ENCODE results near the gene ELL.

The ELL gene

DNA sequence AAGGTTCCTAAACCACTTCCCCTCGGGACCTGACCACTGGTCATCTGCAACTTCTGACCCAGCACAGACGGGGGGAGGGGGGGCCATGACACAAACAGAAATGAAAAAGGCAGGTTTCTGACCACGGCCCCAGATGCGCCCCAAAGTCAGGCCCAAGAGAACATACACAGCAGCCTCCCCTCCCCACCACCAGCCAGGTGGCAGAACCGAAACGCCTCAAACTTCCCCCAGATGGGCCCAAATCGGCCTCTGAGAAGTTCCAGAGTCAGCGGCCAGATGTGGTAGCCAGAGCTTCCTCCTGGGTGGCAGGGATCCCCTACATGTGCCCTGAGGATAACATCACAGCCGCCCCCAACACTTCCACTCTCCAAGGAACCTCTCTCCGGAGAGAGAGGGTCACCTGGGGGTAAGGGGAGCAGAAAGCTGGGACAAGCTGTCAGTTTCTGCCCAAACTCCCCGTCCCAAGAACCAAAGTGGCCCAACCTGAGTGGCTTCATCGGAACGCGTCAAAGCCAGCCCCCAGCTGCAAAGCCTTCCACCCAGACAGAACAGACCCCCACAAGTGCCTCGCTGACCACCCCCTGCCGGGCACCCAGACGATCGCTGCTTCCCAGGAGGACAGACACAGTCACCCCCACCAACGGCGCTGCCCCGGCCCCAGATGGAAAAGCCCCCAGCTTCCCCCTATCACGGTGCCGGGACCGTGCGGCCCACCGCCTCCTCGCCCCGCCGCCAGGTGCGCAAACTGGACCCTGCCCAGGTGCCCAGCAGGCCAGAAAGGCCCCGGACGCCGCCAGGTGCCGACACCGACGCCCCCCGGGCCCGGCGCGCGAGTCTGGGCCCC is 800 bp downstream of the ELL start:
- Histone ChIP-seq H2BK12ac (ENCODE audit: low read length) (peak overlapping the region; percentile 84), H3K4ac (ENCODE audit: low read length) (no peak overlapping the region), H3K18ac (ENCODE audit: low read length) (peak overlapping the region; percentile 60), H3K79me1 (ENCODE audit: low read depth, low read length) (peaks cover 12% of the 10 kb centered on the region), H3K9me3 (replicated peaks in 1 of 2; ENCODE audit: control insufficient read depth in 2 of 2, insufficient read depth in 1 of 2, low read depth in 1 of 2, low read length in 2 of 2) (no peaks in the 10 kb centered on the region), H3K23ac (ENCODE audit: low read depth, low read length, poor library complexity) (peak overlapping the region; percentile 20), H2AFZ (ENCODE audit: low read length) (peak overlapping the region; percentile 98), H3K4me1 (ENCODE audit: control insufficient read depth in 2 of 2, insufficient read depth in 1 of 2, low read depth in 1 of 2, low read length in 2 of 2) (peaks cover 6 to 7% of the 10 kb centered on the region in 2 donors), H4K91ac (ENCODE audit: low read depth, low read length, poor library complexity) (no peak overlapping the region), H4K8ac (ENCODE audit: low read depth, low read length) (peak overlapping the region; percentile 99), H2BK5ac (ENCODE audit: low read length) (peak overlapping the region; percentile 39), H2AK5ac (ENCODE audit: low read depth, low read length) (peak overlapping the region; percentile 63), H3K27ac (replicated peaks; ENCODE audit: low read length) (no peak overlapping the region), H2BK15ac (ENCODE audit: low read length) (no peak overlapping the region), H3K27me3 (ENCODE audit: control insufficient read depth in 3 of 3, insufficient read depth in 3 of 3, low read depth in 1 of 3, low read length in 3 of 3) (no peaks in the 10 kb centered on the region), H3K36me3 (replicated peaks in 1 of 2; ENCODE audit: control insufficient read depth in 2 of 2, insufficient read depth in 2 of 2, low read length in 2 of 2) (no peaks in the 10 kb centered on the region), H3K4me3 (ENCODE audit: low read length in 2 of 2) (peak overlapping the region; percentile 96 to 100), H2BK120ac (ENCODE audit: low read depth, low read length) (peak overlapping the region; percentile 72), H3K9ac (ENCODE audit: low read depth, low read length, poor library complexity) (peak overlapping the region; percentile 91), H3K14ac (ENCODE audit: low read length) (peak overlapping the region; percentile 89), H3K4me2 (ENCODE audit: insufficient read depth, low read length, poor library complexity, severe bottlenecking) (peak overlapping the region; percentile 98)
- DNase-seq (ENCODE audit: low spot score) = peak; percentile 26
- no CpG with 5 or more reads among the region's 41 CpGs for WGBS, 2 donors (ENCODE audit: extremely low coverage in 2 of 2, insufficient read length in 2 of 2, insufficient replicate concordance in 1 of 2)

DNA sequence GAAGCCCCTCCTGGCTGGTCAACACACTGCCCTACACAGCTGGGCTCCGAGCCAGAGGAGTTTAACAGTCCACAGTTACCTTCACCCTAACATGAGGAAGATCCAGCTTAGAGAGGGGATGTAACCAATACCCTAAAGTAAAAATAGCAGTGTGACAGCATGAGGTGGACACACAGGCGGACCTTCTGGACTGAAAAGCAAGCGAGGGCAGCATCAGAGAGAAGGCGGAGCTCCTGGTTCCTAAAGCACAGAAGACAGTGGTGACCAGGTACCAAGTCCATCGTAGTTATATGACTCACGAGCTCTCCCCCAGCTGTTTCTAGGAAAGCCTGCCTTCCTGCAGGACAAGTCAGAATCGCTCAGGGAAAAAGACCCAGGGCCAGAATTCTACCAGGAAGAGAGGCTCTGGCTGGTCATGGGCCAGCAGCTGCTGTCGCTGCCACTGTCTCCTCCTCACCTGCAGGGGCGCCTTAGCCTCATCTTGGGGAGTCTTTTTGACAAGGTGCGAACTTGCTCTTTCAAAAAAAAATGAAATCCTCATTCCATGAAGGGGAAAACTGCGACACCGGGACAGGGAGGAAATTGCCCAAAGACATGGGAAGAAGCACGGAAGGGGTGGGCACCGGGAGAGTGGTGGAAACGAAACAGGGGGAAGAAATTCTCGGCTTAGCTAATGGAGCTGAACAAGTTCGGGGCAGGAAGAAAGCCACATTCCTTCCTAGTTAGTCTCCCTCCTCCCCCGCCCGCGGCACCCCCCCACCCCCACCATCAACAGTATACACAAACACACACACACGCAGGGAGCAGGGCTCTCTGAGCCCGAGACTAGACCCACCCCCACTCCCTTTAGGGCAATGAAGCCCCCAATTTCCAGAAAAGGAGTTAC is 1.7 kb downstream of the ELL start:
- Histone ChIP-seq H3K14ac (ENCODE audit: low read length) (no peak overlapping the region), H3K4ac (ENCODE audit: low read length) (no peak overlapping the region), H2BK15ac (ENCODE audit: low read length) (no peak overlapping the region), H3K79me1 (ENCODE audit: low read depth, low read length) (peaks cover 15% of the 10 kb centered on the region), H3K4me3 (ENCODE audit: low read length in 2 of 2) (peak overlapping the region; percentile 96 to 100), H3K27ac (replicated peaks; ENCODE audit: low read length) (no peak overlapping the region), H3K36me3 (replicated peaks in 1 of 2; ENCODE audit: control insufficient read depth in 2 of 2, insufficient read depth in 2 of 2, low read length in 2 of 2) (no peaks in the 10 kb centered on the region), H2BK5ac (ENCODE audit: low read length) (no peak overlapping the region), H3K9ac (ENCODE audit: low read depth, low read length, poor library complexity) (peak overlapping the region; percentile 66), H2BK120ac (ENCODE audit: low read depth, low read length) (no peak overlapping the region), H3K23ac (ENCODE audit: low read depth, low read length, poor library complexity) (no peak overlapping the region), H4K8ac (ENCODE audit: low read depth, low read length) (no peak overlapping the region), H3K18ac (ENCODE audit: low read length) (peak overlapping the region; percentile 28), H3K4me1 (ENCODE audit: control insufficient read depth in 2 of 2, insufficient read depth in 1 of 2, low read depth in 1 of 2, low read length in 2 of 2) (peaks cover 6 to 13% of the 10 kb centered on the region in 2 donors), H3K27me3 (ENCODE audit: control insufficient read depth in 3 of 3, insufficient read depth in 3 of 3, low read depth in 1 of 3, low read length in 3 of 3) (no peaks in the 10 kb centered on the region), H4K91ac (ENCODE audit: low read depth, low read length, poor library complexity) (no peak overlapping the region), H3K9me3 (replicated peaks in 1 of 2; ENCODE audit: control insufficient read depth in 2 of 2, insufficient read depth in 1 of 2, low read depth in 1 of 2, low read length in 2 of 2) (no peaks in the 10 kb centered on the region), H2AFZ (ENCODE audit: low read length) (peak overlapping the region; percentile 77), H3K4me2 (ENCODE audit: insufficient read depth, low read length, poor library complexity, severe bottlenecking) (peak overlapping the region; percentile 98), H2AK5ac (ENCODE audit: low read depth, low read length) (no peak overlapping the region), H2BK12ac (ENCODE audit: low read length) (no peak overlapping the region)
- peak; percentile 39 for DNase-seq (ENCODE audit: low spot score)
- WGBS, 2 donors (ENCODE audit: extremely low coverage in 2 of 2, insufficient read length in 2 of 2, insufficient replicate concordance in 1 of 2) = no CpG with 5 or more reads among the region's 22 CpGs

DNA sequence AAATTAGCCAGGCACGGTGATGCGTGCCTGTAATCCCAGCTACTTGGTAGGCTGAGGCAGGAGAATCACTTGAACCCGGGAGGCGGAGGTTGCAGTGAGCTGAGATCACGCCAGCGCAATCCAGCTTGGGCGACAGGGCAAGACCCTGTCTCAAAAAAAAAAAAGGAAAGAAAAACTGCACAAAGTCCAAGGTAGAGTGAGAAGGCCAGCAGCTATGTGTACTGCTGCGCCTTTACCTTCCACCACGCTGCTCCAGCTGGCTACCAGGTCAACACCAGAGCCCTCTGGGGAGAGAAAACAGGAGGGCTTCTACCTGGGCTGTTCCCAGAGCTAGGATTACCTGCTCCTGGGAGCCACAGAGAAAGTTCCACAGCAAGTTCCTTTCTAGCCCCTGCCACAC is 3.2 kb downstream of the ELL start:
- Histone ChIP-seq H3K4ac (ENCODE audit: low read length) (no peak overlapping the region), H3K27ac (replicated peaks; ENCODE audit: low read length) (no peak overlapping the region), H2AFZ (ENCODE audit: low read length) (no peak overlapping the region), H3K14ac (ENCODE audit: low read length) (no peak overlapping the region), H2AK5ac (ENCODE audit: low read depth, low read length) (no peak overlapping the region), H3K4me3 (ENCODE audit: low read length in 2 of 2) (no peak overlapping the region), H3K9me3 (replicated peaks in 1 of 2; ENCODE audit: control insufficient read depth in 2 of 2, insufficient read depth in 1 of 2, low read depth in 1 of 2, low read length in 2 of 2) (no peaks in the 10 kb centered on the region), H3K27me3 (ENCODE audit: control insufficient read depth in 3 of 3, insufficient read depth in 3 of 3, low read depth in 1 of 3, low read length in 3 of 3) (no peaks in the 10 kb centered on the region), H3K23ac (ENCODE audit: low read depth, low read length, poor library complexity) (no peak overlapping the region), H3K18ac (ENCODE audit: low read length) (no peak overlapping the region), H3K4me1 (ENCODE audit: control insufficient read depth in 2 of 2, insufficient read depth in 1 of 2, low read depth in 1 of 2, low read length in 2 of 2) (peaks cover 6 to 21% of the 10 kb centered on the region in 2 donors), H2BK15ac (ENCODE audit: low read length) (no peak overlapping the region), H3K79me1 (ENCODE audit: low read depth, low read length) (peaks cover 15% of the 10 kb centered on the region), H2BK120ac (ENCODE audit: low read depth, low read length) (no peak overlapping the region), H3K9ac (ENCODE audit: low read depth, low read length, poor library complexity) (no peak overlapping the region), H3K36me3 (replicated peaks in 1 of 2; ENCODE audit: control insufficient read depth in 2 of 2, insufficient read depth in 2 of 2, low read length in 2 of 2) (no peaks in the 10 kb centered on the region), H4K91ac (ENCODE audit: low read depth, low read length, poor library complexity) (no peak overlapping the region), H2BK12ac (ENCODE audit: low read length) (no peak overlapping the region), H2BK5ac (ENCODE audit: low read length) (no peak overlapping the region), H4K8ac (ENCODE audit: low read depth, low read length) (no peak overlapping the region), H3K4me2 (ENCODE audit: insufficient read depth, low read length, poor library complexity, severe bottlenecking) (no peak overlapping the region)
- no peak for DNase-seq (ENCODE audit: low spot score)
- WGBS, 2 donors (ENCODE audit: extremely low coverage in 2 of 2, insufficient read length in 2 of 2, insufficient replicate concordance in 1 of 2) = no CpG with 5 or more reads among the region's 9 CpGs

DNA sequence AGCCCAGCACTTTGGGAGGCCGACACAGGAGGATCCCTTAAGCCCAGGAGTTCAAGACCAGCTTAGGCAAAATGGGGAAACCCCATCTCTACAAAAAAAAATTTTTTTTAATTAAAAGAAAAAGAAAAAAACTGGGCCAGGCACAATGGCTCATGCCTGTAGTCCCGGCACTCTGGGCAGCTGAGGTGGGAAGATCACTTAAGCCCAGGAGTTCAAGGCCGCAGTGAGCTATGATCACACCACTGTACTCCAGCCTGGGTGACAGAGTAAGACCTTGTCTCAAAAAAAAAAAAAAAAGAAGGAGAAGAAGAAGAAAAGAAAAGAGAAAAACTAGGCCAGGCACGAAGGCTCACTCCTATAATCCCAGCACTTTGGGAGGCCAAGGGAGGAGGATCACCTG is 4.3 kb downstream of the ELL start:
- Histone ChIP-seq H3K4me1 (ENCODE audit: control insufficient read depth in 2 of 2, insufficient read depth in 1 of 2, low read depth in 1 of 2, low read length in 2 of 2) (peaks cover 6 to 21% of the 10 kb centered on the region in 2 donors), H4K8ac (ENCODE audit: low read depth, low read length) (no peak overlapping the region), H3K9ac (ENCODE audit: low read depth, low read length, poor library complexity) (no peak overlapping the region), H3K4ac (ENCODE audit: low read length) (no peak overlapping the region), H2AFZ (ENCODE audit: low read length) (no peak overlapping the region), H3K4me3 (ENCODE audit: low read length in 2 of 2) (no peak overlapping the region), H4K91ac (ENCODE audit: low read depth, low read length, poor library complexity) (no peak overlapping the region), H3K27me3 (ENCODE audit: control insufficient read depth in 3 of 3, insufficient read depth in 3 of 3, low read depth in 1 of 3, low read length in 3 of 3) (no peaks in the 10 kb centered on the region), H3K14ac (ENCODE audit: low read length) (no peak overlapping the region), H2BK5ac (ENCODE audit: low read length) (no peak overlapping the region), H3K27ac (replicated peaks; ENCODE audit: low read length) (no peak overlapping the region), H3K36me3 (replicated peaks in 1 of 2; ENCODE audit: control insufficient read depth in 2 of 2, insufficient read depth in 2 of 2, low read length in 2 of 2) (no peaks in the 10 kb centered on the region), H3K9me3 (replicated peaks in 1 of 2; ENCODE audit: control insufficient read depth in 2 of 2, insufficient read depth in 1 of 2, low read depth in 1 of 2, low read length in 2 of 2) (no peaks in the 10 kb centered on the region), H3K23ac (ENCODE audit: low read depth, low read length, poor library complexity) (no peak overlapping the region), H2BK12ac (ENCODE audit: low read length) (no peak overlapping the region), H2BK120ac (ENCODE audit: low read depth, low read length) (no peak overlapping the region), H2BK15ac (ENCODE audit: low read length) (no peak overlapping the region), H3K4me2 (ENCODE audit: insufficient read depth, low read length, poor library complexity, severe bottlenecking) (no peak overlapping the region), H3K79me1 (ENCODE audit: low read depth, low read length) (peaks cover 18% of the 10 kb centered on the region), H2AK5ac (ENCODE audit: low read depth, low read length) (no peak overlapping the region), H3K18ac (ENCODE audit: low read length) (no peak overlapping the region)
- no peak for DNase-seq (ENCODE audit: low spot score)
- no CpG with 5 or more reads among the region's 4 CpGs for WGBS, 2 donors (ENCODE audit: extremely low coverage in 2 of 2, insufficient read length in 2 of 2, insufficient replicate concordance in 1 of 2)
